Right ventricle myocardium superior (tissue), 1 donor: Measurements from ENCODE around the gene FKBP8. TPM values are rescaled to one million over a fixed set of nuclear protein-coding genes. Genes with fewer than 3 reads are reported as not detected.
"Not testable (repeated sequence)": the region's sequence is repeated elsewhere in the genome, so short reads cannot be mapped to it uniquely, and the experiment has no call there.

Source experiments
- ATAC-seq: fragments of 200-7000 bp; cut with Tn5 transposase; one replicate; pipeline ENCODE4 v1.9.1; 2020; ENCODE audit warnings: mild to moderate bottlenecking; ENCODE audit not compliant: poor library complexity
- DNase-seq: peaks from one replicate; pipeline ENCODE4 v3.0.0-alpha.2; 2020
- intact Hi-C: fragments of 100-400 bp; cut with DNase I; formaldehyde crosslinking; loops from one replicate; pipeline ENCODE4 v1.11.2; 2022
- long read RNA-seq: library from polyadenylated mRNA; unstranded; transcript quantifications from one replicate; pipeline ENCODE4 v2.0.0, GENCODE V29; 2021
- total RNA-seq: library from RNA; stranded (reverse); fragmentation: NEBNext Ultra II Directional; extraction: Animal tissue kit (Norgen Biotek cat#: 25700); gene quantifications from one replicate; pipeline ENCODE4 v1.2.1, GENCODE V29; 2021
- donor health status: DM: no; HTN: yes; CAD: no; lungs with severe emphysema.

The FKBP8 gene
- 182 TPM for total RNA-seq
- long read RNA-seq, transcript FKBP8-213 (9 exons, 1,849 nt): major isoform, 405 of 776 reads
- long read RNA-seq, transcript FKBP8-201 (9 exons, 1,710 nt): minor isoform, 273 of 776 reads
- long read RNA-seq, transcript FKBP8-209 (9 exons, 1,781 nt): minor isoform, 5 of 776 reads
- long read RNA-seq, partial matches to known transcripts: 51 of 776 reads
- long read RNA-seq, other reads (novel, unspliced or antisense): 38 of 776 reads

DNA sequence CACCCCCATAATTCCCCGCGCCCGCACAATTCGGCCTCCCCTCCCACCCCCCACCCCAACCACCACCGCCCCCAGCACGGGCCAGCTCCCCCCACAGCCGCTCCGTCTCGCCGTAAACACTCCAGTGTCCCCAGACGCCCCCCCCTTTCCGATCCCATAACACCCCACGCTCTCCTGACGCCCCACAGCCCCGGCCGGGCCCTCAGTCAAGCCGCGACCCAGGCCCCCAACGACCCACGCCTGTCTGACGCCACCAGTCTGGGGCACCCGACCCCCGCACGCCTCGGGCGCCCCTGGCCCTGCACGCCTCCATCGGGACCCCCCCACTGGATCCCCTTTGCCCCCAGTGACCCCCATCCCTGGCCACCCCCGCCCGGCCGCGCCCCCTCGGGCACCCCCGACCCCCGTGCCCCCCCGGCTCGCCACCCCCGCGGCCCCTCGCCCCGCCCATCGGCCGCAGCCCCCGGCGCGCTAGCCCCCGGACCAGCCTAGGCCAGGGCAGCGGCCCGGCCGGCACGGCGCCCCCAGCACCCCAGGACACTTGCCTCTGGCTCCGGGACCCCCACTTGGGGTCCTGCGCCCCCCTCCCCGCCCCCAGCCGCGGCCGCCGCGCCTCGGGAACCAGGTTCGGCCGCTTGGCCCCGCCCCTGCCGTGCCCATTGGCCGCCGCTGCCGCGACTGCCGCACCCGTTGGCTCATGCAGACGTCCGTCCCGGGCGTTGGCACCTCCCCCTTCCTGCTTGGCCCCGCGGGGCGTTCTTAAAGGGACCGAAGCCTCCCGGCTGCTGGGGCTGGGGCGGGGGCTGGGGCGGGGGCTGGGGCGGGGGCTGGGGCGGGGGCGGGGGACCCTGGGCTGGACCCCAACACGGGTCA lies at the start of gene FKBP8:
Gene FKBP8, minus strand, starts transcription at position 633 of the 873 bp plus-strand sequence. CDS start 1,603 bp downstream, outside the sequence.
- intact Hi-C loops: no loop called here
- ATAC-seq: peak; percentile 99
- DNase-seq: peak; percentile 97

DNA sequence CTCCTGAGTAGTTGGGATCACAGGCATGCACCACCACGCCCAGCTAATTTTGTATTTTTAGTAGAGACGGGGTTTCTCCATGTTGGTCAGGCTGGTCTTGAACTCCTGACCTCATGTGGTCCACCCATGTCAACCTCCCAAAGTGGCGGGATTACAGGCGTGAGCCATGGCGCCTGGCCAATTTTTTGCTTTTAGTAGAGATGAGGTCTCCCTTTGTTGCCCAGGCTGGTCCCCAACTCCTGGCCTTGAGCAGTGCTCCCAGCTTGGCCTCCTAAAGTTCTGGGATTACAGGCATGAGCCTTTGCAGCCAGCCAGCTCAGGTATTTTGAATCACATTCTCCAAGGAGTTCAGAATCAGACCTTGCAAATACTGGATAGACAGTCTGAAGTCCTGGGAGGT lies 49.4 kb upstream of the FKBP8 start:
- DNase-seq, ATAC-seq, intact Hi-C loops: not testable (repeated sequence)

DNA sequence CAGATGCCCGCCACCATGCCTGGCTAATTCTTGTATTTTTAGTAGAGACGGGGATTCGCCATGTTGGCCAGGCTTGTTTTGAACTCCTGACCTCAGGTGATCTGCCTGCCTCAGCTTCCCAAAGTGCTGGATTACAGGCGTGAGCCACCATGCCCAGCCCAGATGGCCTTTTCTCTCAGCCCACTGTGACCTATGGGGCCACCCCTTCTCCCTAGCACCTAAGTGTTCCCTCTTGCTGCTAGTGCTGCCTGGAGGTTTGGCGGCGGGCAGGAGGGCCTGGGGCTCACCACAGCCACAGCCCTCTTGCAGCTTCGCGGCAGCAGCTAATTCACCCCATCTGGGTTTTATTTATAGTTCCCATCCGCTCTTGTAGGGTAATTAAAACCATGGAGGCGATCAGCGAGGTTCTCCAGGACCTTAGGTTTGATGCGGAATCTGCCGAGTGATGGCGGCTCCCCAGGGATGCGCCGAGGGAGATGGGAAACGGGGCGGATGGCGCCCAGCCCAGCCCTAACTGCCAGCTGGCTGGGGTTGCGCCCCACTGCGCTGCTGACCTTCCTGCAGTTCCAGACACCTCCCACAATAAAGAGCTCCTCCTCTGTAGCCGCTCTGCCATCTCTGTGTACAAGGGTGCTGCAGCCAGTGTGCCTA lies 48.5 kb upstream of the FKBP8 start:
- intact Hi-C loops: no loop called here
- ATAC-seq: no peak
- DNase-seq: no peak

DNA sequence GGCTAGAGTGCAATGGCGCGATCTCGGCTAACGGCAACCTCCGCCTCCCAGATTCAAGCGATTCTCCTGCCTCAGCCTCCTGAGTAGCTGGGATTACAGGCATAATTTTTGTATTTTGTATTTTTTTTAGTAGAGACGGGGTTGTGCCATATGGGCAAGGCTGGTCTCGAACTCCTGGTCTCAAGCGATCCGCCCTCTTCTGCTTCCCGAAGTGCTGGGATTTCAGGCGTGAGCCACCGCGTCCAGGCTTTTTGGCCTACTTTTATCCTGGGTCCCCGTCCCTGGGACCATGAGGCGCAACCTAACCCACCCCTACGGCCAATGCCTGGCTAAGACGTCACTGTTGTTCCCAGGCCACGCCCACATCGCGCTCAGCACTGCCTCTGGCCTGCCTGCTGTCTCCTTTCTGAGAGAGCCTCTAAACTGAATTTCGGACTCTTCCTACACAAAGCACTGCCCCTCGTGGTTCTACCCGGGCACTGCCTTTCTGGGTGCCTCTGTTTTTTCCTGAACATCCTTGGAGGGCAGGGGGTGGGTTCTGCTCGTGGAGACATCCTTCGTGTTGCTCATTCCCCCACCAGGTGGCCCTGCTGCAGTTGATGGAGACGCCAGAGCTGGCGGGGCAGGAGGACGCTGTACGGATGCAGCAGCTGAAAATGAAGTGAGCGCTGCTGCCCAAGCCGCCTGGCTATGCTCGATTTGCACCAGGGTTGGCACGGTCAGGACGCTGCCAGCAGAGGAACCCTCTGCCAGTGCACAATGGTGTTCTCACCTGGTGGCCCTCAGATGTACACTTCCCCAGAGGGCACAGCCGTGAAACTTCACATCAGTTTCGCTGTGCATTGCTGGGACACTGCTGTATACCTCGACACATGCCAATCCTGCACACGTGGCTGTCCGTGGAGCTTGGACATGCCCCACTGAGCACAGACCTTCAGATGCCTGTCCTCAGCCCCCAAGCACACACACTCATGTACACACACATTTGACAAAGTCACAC lies 47.2 kb upstream of the FKBP8 start:
- intact Hi-C loops: no loop called here
- peak; percentile 64 for DNase-seq
- no peak for ATAC-seq

DNA sequence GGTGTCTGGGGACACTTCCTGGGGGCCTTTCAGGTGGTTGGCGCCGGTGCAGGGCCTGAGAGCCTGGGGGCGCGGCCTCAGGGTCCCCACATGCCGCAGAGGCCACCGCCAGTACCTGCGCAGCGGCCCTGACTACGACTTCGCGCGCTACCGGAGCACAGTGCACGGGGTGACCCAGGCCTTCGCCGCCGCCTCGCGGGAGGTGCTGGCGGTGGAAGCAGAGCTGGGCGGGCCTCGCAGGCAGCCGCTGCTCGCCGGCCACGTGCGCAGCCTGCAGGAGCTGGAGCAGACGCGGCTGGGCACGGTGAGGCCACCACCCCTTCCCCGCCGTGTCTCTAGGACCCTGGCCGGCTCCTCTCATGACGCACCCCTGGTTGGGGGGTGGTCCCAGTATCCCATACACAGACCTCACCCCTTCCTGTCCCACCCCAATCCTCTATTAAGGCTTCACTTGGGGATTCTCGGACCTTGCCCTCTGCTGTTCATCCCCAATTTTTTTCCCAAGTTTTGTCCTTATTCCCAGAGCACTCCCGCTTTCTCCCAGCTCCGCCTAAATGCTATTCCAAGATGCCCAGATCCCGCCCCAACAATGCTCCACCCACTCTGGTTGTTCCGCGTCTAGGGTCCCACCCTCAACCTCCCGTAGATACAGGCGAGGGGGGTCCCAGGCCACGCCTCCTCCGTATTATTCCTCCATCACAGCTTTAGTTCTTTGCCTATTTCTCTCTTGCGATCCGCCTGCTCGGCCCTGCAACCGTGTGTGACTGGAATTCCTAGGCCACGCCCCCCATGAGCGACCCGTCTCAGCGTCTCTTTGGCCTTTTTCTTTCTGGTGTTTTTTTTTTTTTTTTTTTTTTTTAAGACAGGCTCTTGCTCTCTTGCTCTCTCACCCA lies 46.3 kb upstream of the FKBP8 start:
- intact Hi-C loops: no loop called here
- DNase-seq (peak; percentile 79), ATAC-seq (peak; percentile 76)

DNA sequence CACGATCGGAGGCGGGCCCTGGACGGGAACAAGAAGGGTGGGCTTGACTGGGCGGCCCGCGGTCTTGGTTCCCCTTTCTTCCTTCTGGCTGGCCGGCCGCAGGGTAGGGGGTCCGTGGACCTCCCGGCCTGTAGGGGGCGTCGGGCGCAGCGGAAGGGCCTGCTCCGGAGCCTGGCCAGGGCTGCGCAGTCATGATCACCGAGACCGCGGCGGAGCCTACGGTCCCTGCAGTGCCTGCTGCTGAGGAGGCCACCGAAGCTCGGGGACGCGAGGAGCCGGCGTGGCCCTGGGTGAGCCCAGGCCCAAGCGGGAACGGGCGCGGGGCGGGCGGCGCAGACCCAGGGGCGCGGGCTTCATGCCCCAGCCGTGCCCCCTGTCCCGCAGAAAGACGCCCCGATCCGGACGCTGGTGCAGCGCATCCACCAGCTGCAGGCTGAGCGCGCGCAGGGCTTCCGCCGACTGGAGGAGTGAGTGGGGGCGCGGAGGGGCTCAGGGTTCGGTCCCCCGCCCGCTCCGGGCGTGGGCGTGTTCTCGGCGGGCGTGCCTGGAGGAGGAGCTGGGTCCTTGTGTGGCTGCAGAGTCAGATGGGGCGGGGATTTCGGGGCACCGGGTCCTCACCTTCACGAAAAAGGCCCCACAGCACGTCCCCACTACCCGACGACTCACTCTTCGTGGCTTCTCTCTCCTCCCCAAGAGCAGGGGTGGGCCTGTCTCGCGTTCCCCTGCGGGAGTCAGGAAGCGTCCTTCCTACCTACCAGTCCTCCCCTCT lies 45.4 kb upstream of the FKBP8 start, which contains the start of gene REX1BD:
Gene REX1BD, plus strand, starts transcription at position 188 of the 769 bp plus-strand sequence. Its CDS starts 4 bp downstream, at position 192.
- intact Hi-C loops: no loop called here
- peak; percentile 92 for ATAC-seq
- DNase-seq: peak; percentile 94

DNA sequence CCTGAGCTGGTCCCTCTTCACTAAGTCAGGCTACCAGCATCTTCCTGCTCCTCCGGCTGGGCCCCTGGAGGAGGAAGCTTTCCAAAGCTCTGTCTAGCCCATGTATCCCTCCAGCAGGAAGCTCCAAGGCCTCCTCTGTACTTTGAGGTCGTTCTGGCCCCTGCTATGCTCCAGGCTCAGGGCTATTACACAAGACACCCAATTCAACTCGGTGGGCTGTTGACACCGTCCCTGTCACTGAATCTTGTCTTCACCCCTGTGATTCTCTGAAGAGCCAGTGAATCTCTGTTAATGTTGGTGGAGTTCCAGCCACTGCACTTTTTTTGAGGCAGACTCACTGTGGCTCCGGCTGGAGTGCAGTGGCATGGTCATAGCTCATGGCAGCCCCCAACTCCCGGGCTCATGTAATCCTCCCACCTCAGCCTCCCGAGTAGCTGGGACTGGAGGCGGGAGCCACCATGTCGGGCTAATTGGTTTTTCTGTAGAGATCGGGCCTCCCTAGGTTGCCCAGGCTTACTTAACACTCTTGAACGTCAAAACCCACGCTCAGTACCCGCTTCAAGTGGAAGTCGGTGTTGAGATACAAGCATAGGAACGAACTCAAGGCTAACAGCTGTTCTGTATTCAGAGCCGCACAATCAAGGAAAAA lies 44.7 kb upstream of the FKBP8 start:
- ATAC-seq (no peak), DNase-seq (no peak)
- intact Hi-C loops: no loop called here

DNA sequence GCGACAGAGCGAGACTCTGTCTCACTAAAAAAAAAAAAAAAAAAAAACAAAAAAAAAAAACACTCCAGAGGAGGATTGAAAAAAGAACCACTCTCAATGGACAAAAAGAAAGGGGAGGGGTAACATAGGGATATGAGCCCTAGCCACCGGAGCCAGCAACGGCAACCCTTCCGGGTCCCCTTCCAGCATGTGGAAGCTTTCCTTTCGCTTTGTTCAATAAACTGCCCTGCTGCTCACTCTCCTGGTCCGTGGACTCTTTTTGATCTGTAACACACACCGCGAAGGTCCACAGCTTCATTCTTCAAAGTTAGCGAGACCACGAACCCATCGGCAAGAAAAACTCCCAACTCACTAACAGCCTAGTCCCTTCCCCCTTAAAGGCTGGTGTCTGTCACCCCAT lies 44.2 kb upstream of the FKBP8 start:
- intact Hi-C loops: no loop called here
- no peak for DNase-seq
- ATAC-seq: no peak

DNA sequence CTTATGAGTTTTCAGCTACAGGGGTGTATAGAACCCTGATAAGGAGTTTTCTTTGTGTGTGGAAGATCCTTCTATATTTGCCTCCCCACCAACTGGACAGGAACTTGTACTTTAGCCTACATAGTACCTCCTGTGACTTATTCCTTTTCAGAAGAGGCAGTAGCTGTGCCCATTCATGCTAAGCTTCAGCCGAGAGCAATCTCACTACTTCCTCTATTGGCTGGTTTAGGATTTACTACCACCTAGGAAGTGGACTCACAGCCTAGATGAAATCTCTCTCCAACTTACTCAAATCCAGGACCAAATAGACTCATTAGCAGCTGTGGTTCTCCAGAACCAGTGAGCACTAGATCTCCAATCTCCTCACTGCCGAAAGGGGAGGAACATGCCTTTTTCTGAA lies 42.9 kb upstream of the FKBP8 start:
- intact Hi-C loops: no loop called here
- no peak for DNase-seq
- ATAC-seq: no peak

DNA sequence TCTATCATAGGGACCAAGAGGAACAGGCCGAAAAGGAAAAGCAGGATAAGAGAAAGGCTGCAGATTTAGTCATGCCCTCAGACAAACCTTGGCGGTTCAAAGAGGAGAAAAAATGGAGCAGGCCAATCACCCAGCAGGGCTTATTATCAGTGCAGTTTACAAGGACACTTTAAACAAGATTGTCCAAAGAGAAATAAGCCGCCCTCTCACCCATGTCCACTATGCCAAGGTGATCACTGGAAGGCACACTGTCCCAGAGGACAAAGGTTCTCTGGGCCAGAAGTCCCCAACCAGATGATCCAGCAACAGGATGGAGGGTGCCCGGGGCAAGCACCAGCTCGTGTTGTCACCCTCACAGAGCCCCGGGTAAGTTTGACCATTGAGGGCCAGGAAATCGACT lies 36.9 kb upstream of the FKBP8 start:
- ATAC-seq (no peak), DNase-seq (no peak)
- intact Hi-C loops: no loop called here

DNA sequence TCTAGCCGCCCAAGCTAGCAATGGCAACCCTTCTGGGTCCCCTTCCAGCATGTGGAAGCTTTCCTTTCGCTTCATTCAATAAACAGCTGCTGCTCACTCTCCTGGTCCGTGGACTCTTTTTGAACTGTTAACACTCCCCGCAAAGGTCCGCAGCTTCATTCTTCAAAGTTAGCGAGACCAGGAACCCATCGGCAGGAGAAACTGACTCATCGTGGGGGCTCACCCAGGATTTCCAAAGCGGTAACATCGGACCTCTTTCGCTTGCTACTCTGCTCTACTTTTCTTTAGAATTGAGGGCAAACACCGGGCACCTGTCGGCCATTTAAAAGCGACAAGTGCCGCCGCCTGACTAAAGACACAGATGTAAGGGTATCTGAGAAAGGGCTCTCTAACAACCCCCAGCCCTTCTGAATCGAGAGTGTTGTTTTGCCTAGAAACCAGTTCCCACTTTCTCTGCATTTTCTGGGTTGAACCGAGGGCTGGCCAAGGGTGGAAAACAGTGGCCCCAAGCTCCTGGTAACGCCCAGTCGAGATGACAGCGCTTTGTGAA lies 34.1 kb upstream of the FKBP8 start:
- DNase-seq (no peak), ATAC-seq (no peak)
- intact Hi-C loops: no loop called here

DNA sequence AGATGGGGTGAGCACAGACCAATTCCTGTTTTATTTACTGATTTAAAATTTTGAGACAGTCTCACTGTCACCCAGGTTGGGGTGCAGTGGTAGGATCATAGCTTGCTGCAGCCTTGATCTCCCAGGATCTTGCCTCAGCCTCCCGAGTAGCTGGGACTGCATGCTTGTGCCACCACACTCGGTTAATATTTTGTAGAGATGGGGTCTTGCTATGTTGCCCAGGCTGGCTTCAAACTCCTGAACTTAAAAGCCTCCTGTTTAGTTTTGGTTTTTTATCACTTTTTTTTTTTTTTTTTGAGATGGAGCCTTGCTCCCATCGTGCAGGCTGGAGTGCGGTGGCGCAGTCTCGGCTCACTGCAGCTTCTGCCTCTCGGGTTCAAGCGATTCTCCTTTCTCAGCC lies 33.0 kb upstream of the FKBP8 start:
- intact Hi-C loops: no loop called here
- ATAC-seq: no peak
- no peak for DNase-seq

DNA sequence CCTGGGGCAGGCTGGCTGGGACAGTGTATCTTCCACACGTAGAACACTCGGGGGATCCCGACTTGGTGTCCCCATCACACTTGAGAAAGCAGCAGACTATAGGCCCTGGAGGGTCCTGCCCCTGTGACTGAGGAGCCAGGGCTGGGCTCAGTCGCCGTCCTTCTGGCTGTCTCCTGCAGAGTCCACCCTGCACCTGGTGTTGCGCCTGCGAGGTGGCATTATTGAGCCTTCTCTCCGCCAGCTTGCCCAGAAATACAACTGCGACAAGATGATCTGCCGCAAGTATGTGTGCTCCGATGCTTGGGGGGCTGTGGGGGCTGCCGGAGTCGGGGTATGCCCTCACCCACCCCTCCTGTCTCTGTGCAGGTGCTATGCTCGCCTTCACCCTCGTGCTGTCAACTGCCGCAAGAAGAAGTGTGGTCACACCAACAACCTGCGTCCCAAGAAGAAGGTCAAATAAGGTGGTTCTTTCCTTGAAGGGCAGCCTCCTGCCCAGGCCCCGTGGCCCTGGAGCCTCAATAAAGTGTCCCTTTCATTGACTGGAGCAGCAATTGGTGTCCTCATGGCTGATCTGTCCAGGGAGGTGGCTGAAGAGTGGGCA lies 31.4 kb upstream of the FKBP8 start:
- ATAC-seq (no peak), DNase-seq (no peak)
- intact Hi-C loops: no loop called here

DNA sequence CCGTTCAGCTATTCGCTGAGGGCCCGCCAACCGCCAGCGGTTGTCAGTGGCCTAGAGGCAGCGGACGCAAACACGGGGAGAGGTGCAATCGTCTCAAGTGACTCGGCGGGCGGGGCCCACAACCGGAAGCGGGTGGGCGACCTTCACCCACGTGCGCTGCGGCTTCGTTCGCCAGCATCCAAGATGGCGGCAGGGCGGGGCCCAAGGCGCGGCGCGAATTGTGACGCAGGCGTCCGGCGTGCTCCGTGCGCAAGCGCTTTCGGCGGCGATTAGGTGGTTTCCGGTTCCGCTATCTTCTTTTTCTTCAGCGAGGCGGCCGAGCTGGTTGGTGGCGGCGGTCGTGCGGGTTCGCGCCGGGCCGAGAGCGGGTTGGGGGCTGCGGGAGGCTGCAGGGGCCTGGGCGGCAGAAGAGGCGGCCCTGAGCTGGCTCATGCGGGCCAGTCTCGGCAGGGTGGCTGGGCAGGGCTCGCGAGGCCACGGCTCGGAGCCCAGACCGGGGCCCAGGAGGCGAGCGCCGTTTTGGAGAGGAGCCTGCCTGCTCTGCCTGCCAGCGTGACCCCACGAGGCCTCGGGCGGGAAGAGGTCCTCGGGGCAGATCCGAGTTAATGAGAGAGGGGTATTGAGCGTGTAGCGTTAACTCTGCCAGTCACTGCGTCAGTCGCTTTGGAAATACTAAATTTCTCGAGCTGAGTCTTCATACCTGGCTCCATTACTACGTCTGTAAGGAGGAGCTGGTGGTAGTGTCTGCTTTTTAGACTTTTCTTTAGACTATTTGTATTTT lies 28.4 kb upstream of the FKBP8 start, which contains the start of gene UBA52:
Gene UBA52, plus strand, starts transcription at position 294 of the 781 bp plus-strand sequence. CDS start 1,444 bp downstream, outside the sequence.
- intact Hi-C loops: no loop called here
- ATAC-seq (peak; percentile 99), DNase-seq (peak; percentile 99)

DNA sequence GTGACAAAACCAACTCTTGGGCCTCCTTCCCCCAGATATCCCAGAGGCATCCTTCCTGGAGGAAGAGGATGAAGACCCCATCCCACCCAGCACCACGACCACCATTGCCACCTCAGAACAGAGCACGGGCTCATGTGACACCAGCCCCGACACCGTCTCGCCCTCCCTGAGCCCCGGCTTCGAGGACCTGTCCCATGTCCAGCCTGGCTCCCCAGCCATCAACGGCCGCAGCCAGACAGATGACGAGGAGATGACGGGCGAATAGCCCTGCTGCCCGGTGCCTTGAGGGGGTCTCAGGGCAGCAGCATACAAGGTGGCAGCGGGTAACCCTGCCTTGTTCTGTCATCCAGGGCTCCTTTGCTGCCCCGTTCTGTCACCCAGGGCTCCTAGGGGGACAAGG lies 25.0 kb upstream of the FKBP8 start:
- no peak for DNase-seq
- no peak for ATAC-seq
- intact Hi-C loops: no loop called here
